Measurements from ENCODE around the gene XYLT1.

The XYLT1 gene

GRCh38 chr16:17323171-17323570, 147.6 kb downstream of the XYLT1 start:
- no CpG with 5 or more reads among the region's 10 CpGs for WGBS (ENCODE audit: extremely low coverage, insufficient coverage, low lambda C conversion rate)
- H4K5ac ChIP-seq (ENCODE audit: low read length): no peak overlapping the region
- H3K4ac ChIP-seq (ENCODE audit: low read depth, low read length): no peak overlapping the region
- H3K4me2 ChIP-seq (ENCODE audit: low read length): no peak overlapping the region
- no peak overlapping the region for H3K9ac ChIP-seq (ENCODE audit: low read length)
- no peak overlapping the region for H2BK120ac ChIP-seq (ENCODE audit: low read depth, low read length)
- no peak overlapping the region for H3K4me3 ChIP-seq (ENCODE audit: low read length)
- H2BK15ac ChIP-seq (replicated peaks; ENCODE audit: low read depth): no peak overlapping the region
- no peak overlapping the region for H3K18ac ChIP-seq (ENCODE audit: low read length)
- no peak overlapping the region for H2BK5ac ChIP-seq (ENCODE audit: low read length)
- no peaks in the 10 kb centered on the region for H3K27me3 ChIP-seq (ENCODE audit: insufficient read depth, low read length, poor library complexity)
- no peak overlapping the region for H3K56ac ChIP-seq (ENCODE audit: low read length)
- no peak overlapping the region for H2AK5ac ChIP-seq (ENCODE audit: low read length)
- no peaks in the 10 kb centered on the region for H3K36me3 ChIP-seq (ENCODE audit: control insufficient read depth, insufficient read depth, low read length)
- no peak overlapping the region for H3K27ac ChIP-seq (ENCODE audit: low read depth, low read length)
- H3K4me1 ChIP-seq (ENCODE audit: control insufficient read depth, low read depth, low read length): peaks cover 2% of the 10 kb centered on the region
- peak; percentile 37 for DNase-seq
- H4K8ac ChIP-seq (ENCODE audit: low read depth, low read length): no peak overlapping the region
- H3K79me1 ChIP-seq (ENCODE audit: low read length): peaks cover 5% of the 10 kb centered on the region
- H3K23ac ChIP-seq (ENCODE audit: low read length): no peak overlapping the region
- H3K79me2 ChIP-seq (ENCODE audit: control insufficient read depth, insufficient read depth, low read length): no peaks in the 10 kb centered on the region

GRCh38 chr16:17321824-17322223, 148.9 kb downstream of the XYLT1 start:
- no CpG with 5 or more reads among the region's 6 CpGs for WGBS (ENCODE audit: extremely low coverage, insufficient coverage, low lambda C conversion rate)

GRCh38 chr16:17320009-17320408, 150.8 kb downstream of the XYLT1 start:
- H3K4me1 ChIP-seq (ENCODE audit: control insufficient read depth, low read depth, low read length): peaks cover 2% of the 10 kb centered on the region
- H3K27ac ChIP-seq (ENCODE audit: low read depth, low read length): no peak overlapping the region
- no peak overlapping the region for H4K8ac ChIP-seq (ENCODE audit: low read depth, low read length)
- DNase-seq: no peak
- H2AK5ac ChIP-seq (ENCODE audit: low read length): no peak overlapping the region
- no peak overlapping the region for H3K18ac ChIP-seq (ENCODE audit: low read length)
- no peak overlapping the region for H3K56ac ChIP-seq (ENCODE audit: low read length)
- no peak overlapping the region for H3K23ac ChIP-seq (ENCODE audit: low read length)
- H3K79me1 ChIP-seq (ENCODE audit: low read length): peaks cover 6% of the 10 kb centered on the region
- H3K4me3 ChIP-seq (ENCODE audit: low read length): no peak overlapping the region
- no peak overlapping the region for H3K4ac ChIP-seq (ENCODE audit: low read depth, low read length)
- H4K5ac ChIP-seq (ENCODE audit: low read length): no peak overlapping the region
- H3K4me2 ChIP-seq (ENCODE audit: low read length): no peak overlapping the region
- WGBS (ENCODE audit: extremely low coverage, insufficient coverage, low lambda C conversion rate): no CpG with 5 or more reads among the region's 3 CpGs
- H2BK120ac ChIP-seq (ENCODE audit: low read depth, low read length): no peak overlapping the region
- no peaks in the 10 kb centered on the region for H3K79me2 ChIP-seq (ENCODE audit: control insufficient read depth, insufficient read depth, low read length)
- H3K36me3 ChIP-seq (ENCODE audit: control insufficient read depth, insufficient read depth, low read length): no peaks in the 10 kb centered on the region
- H2BK15ac ChIP-seq (replicated peaks; ENCODE audit: low read depth): no peak overlapping the region
- no peak overlapping the region for H3K9ac ChIP-seq (ENCODE audit: low read length)
- H3K27me3 ChIP-seq (ENCODE audit: insufficient read depth, low read length, poor library complexity): no peaks in the 10 kb centered on the region
- H2BK5ac ChIP-seq (ENCODE audit: low read length): no peak overlapping the region

More at GRCh38 chr16:17321824-17322223, 148.9 kb downstream of the XYLT1 start:
- Histone ChIP-seq H4K5ac (ENCODE audit: low read length) (no peak overlapping the region), H3K4ac (ENCODE audit: low read depth, low read length) (no peak overlapping the region), H3K4me3 (ENCODE audit: low read length) (no peak overlapping the region), H3K79me1 (ENCODE audit: low read length) (peaks cover 5% of the 10 kb centered on the region), H2BK120ac (ENCODE audit: low read depth, low read length) (no peak overlapping the region), H3K27me3 (ENCODE audit: insufficient read depth, low read length, poor library complexity) (no peaks in the 10 kb centered on the region), H2AK5ac (ENCODE audit: low read length) (no peak overlapping the region), H3K4me2 (ENCODE audit: low read length) (no peak overlapping the region), H3K27ac (ENCODE audit: low read depth, low read length) (no peak overlapping the region), H3K56ac (ENCODE audit: low read length) (no peak overlapping the region), H3K18ac (ENCODE audit: low read length) (no peak overlapping the region), H3K4me1 (ENCODE audit: control insufficient read depth, low read depth, low read length) (peaks cover 2% of the 10 kb centered on the region), H3K79me2 (ENCODE audit: control insufficient read depth, insufficient read depth, low read length) (no peaks in the 10 kb centered on the region), H3K23ac (ENCODE audit: low read length) (no peak overlapping the region), H3K9ac (ENCODE audit: low read length) (no peak overlapping the region), H4K8ac (ENCODE audit: low read depth, low read length) (no peak overlapping the region), H3K36me3 (ENCODE audit: control insufficient read depth, insufficient read depth, low read length) (no peaks in the 10 kb centered on the region), H2BK5ac (ENCODE audit: low read length) (no peak overlapping the region), H2BK15ac (replicated peaks; ENCODE audit: low read depth) (no peak overlapping the region)
- peak; percentile 29 for DNase-seq

GRCh38 chr16:17318238-17318637, 152.5 kb downstream of the XYLT1 start:
- Histone ChIP-seq H3K4ac (ENCODE audit: low read depth, low read length) (no peak overlapping the region), H3K23ac (ENCODE audit: low read length) (no peak overlapping the region), H3K4me1 (ENCODE audit: control insufficient read depth, low read depth, low read length) (peaks cover 2% of the 10 kb centered on the region), H2BK15ac (replicated peaks; ENCODE audit: low read depth) (no peak overlapping the region), H3K79me2 (ENCODE audit: control insufficient read depth, insufficient read depth, low read length) (no peaks in the 10 kb centered on the region), H3K36me3 (ENCODE audit: control insufficient read depth, insufficient read depth, low read length) (no peaks in the 10 kb centered on the region), H3K18ac (ENCODE audit: low read length) (no peak overlapping the region), H3K27me3 (ENCODE audit: insufficient read depth, low read length, poor library complexity) (no peaks in the 10 kb centered on the region), H4K8ac (ENCODE audit: low read depth, low read length) (no peak overlapping the region), H3K9ac (ENCODE audit: low read length) (no peak overlapping the region), H3K79me1 (ENCODE audit: low read length) (peaks cover 6% of the 10 kb centered on the region), H3K4me3 (ENCODE audit: low read length) (no peak overlapping the region), H3K4me2 (ENCODE audit: low read length) (no peak overlapping the region), H2BK120ac (ENCODE audit: low read depth, low read length) (no peak overlapping the region), H3K27ac (ENCODE audit: low read depth, low read length) (no peak overlapping the region), H2AK5ac (ENCODE audit: low read length) (no peak overlapping the region), H2BK5ac (ENCODE audit: low read length) (no peak overlapping the region), H3K56ac (ENCODE audit: low read length) (no peak overlapping the region), H4K5ac (ENCODE audit: low read length) (no peak overlapping the region)
- DNase-seq: peak; percentile 45
- no CpG with 5 or more reads among the region's 5 CpGs for WGBS (ENCODE audit: extremely low coverage, insufficient coverage, low lambda C conversion rate)

- Histone ChIP-seq H3K9ac (ENCODE audit: low read length) (no peak overlapping the region), H4K5ac (ENCODE audit: low read length) (no peak overlapping the region), H3K36me3 (ENCODE audit: control insufficient read depth, insufficient read depth, low read length) (no peaks in the 10 kb centered on the region), H3K4ac (ENCODE audit: low read depth, low read length) (no peak overlapping the region), H3K27ac (ENCODE audit: low read depth, low read length) (no peak overlapping the region), H3K18ac (ENCODE audit: low read length) (no peak overlapping the region), H3K23ac (ENCODE audit: low read length) (no peak overlapping the region), H3K79me1 (ENCODE audit: low read length) (peaks cover 4% of the 10 kb centered on the region), H3K4me1 (ENCODE audit: control insufficient read depth, low read depth, low read length) (no peaks in the 10 kb centered on the region), H2AK5ac (ENCODE audit: low read length) (no peak overlapping the region), H2BK15ac (replicated peaks; ENCODE audit: low read depth) (no peak overlapping the region), H2BK5ac (ENCODE audit: low read length) (no peak overlapping the region), H3K4me2 (ENCODE audit: low read length) (no peak overlapping the region), H3K79me2 (ENCODE audit: control insufficient read depth, insufficient read depth, low read length) (no peaks in the 10 kb centered on the region), H3K27me3 (ENCODE audit: insufficient read depth, low read length, poor library complexity) (no peaks in the 10 kb centered on the region), H2BK120ac (ENCODE audit: low read depth, low read length) (no peak overlapping the region), H3K56ac (ENCODE audit: low read length) (no peak overlapping the region), H4K8ac (ENCODE audit: low read depth, low read length) (no peak overlapping the region), H3K4me3 (ENCODE audit: low read length) (no peak overlapping the region)
- DNase-seq: no peak
- no CpG with 5 or more reads among the region's 4 CpGs for WGBS (ENCODE audit: extremely low coverage, insufficient coverage, low lambda C conversion rate)
Observed at GRCh38 chr16:17316005-17316404, 154.8 kb downstream of the XYLT1 start.

- no CpG with 5 or more reads among the region's 7 CpGs for WGBS (ENCODE audit: extremely low coverage, insufficient coverage, low lambda C conversion rate)
- no peak overlapping the region for H2BK5ac ChIP-seq (ENCODE audit: low read length)
- H3K18ac ChIP-seq (ENCODE audit: low read length): no peak overlapping the region
- H4K8ac ChIP-seq (ENCODE audit: low read depth, low read length): no peak overlapping the region
- H2BK120ac ChIP-seq (ENCODE audit: low read depth, low read length): no peak overlapping the region
- H2AK5ac ChIP-seq (ENCODE audit: low read length): no peak overlapping the region
- no peak overlapping the region for H3K4me3 ChIP-seq (ENCODE audit: low read length)
- no peak for DNase-seq
- H4K5ac ChIP-seq (ENCODE audit: low read length): no peak overlapping the region
- no peak overlapping the region for H3K4ac ChIP-seq (ENCODE audit: low read depth, low read length)
- no peaks in the 10 kb centered on the region for H3K27me3 ChIP-seq (ENCODE audit: insufficient read depth, low read length, poor library complexity)
- H3K36me3 ChIP-seq (ENCODE audit: control insufficient read depth, insufficient read depth, low read length): no peaks in the 10 kb centered on the region
- H3K27ac ChIP-seq (ENCODE audit: low read depth, low read length): no peak overlapping the region
- no peak overlapping the region for H3K23ac ChIP-seq (ENCODE audit: low read length)
- H3K79me2 ChIP-seq (ENCODE audit: control insufficient read depth, insufficient read depth, low read length): no peaks in the 10 kb centered on the region
- H3K79me1 ChIP-seq (ENCODE audit: low read length): peaks cover 3% of the 10 kb centered on the region
- H3K4me1 ChIP-seq (ENCODE audit: control insufficient read depth, low read depth, low read length): no peaks in the 10 kb centered on the region
- H3K4me2 ChIP-seq (ENCODE audit: low read length): no peak overlapping the region
- H3K56ac ChIP-seq (ENCODE audit: low read length): no peak overlapping the region
- H2BK15ac ChIP-seq (replicated peaks; ENCODE audit: low read depth): no peak overlapping the region
- no peak overlapping the region for H3K9ac ChIP-seq (ENCODE audit: low read length)
Observed at GRCh38 chr16:17313793-17314547, 156.8 kb downstream of the XYLT1 start.
